Measurements from ENCODE around the gene CFAP74.

CFAP74 gene

GRCh38 chr1:2020310-2020655, 16.7 kb upstream of the CFAP74 start:
- DNase-seq = no peak

GRCh38 chr1:2019571-2020309, 16.2 kb upstream of the CFAP74 start:
- peak; percentile 12 for DNase-seq

GRCh38 chr1:2019172-2019543, 15.6 kb upstream of the CFAP74 start, which contains the start of gene GABRD:
Gene GABRD, plus strand, starts transcription at chr1:2019345. Its CDS starts 79 bp downstream, at chr1:2019424.
- DNase-seq = peak; percentile 26

- no peak for DNase-seq
These were observed 14.9 kb upstream of the CFAP74 start for GRCh38 chr1:2018217-2019171.

- no peak for DNase-seq
These were observed 12.5 kb upstream of the CFAP74 start for GRCh38 chr1:2016123-2016522.

- DNase-seq = no peak
These were observed 11.5 kb upstream of the CFAP74 start for GRCh38 chr1:2014741-2015735.

- DNase-seq = no peak
These were observed 10.6 kb upstream of the CFAP74 start for GRCh38 chr1:2014181-2014580.

- no peak for DNase-seq
These were observed 5.8 kb upstream of the CFAP74 start for GRCh38 chr1:2009101-2010053.

- DNase-seq = no peak
These were observed 1.3 kb upstream of the CFAP74 start for GRCh38 chr1:2004856-2005255.

- no peak for DNase-seq
These were observed 1.7 kb downstream of the CFAP74 start for GRCh38 chr1:2001773-2002411.

- DNase-seq = no peak
These were observed 2.7 kb downstream of the CFAP74 start for GRCh38 chr1:2000850-2001249.

- no peak for DNase-seq
These were observed 3.2 kb downstream of the CFAP74 start for GRCh38 chr1:2000432-2000831.

- DNase-seq = no peak
These were observed 6.0 kb downstream of the CFAP74 start for GRCh38 chr1:1997576-1997975.

- DNase-seq = no peak
These were observed 7.4 kb downstream of the CFAP74 start for GRCh38 chr1:1996207-1996651.

- no peak for DNase-seq
These were observed 9.1 kb downstream of the CFAP74 start for GRCh38 chr1:1994536-1994935.

- DNase-seq = no peak
These were observed 13.4 kb downstream of the CFAP74 start for GRCh38 chr1:1990222-1990621.

- DNase-seq = no peak
These were observed 13.8 kb downstream of the CFAP74 start for GRCh38 chr1:1989789-1990188.

GRCh38 chr1:1989102-1989542, 14.5 kb downstream of the CFAP74 start:
- DNase-seq = no peak

- no peak for DNase-seq
These were observed 15.3 kb downstream of the CFAP74 start for GRCh38 chr1:1988061-1988945.

GRCh38 chr1:1987142-1987510, 16.5 kb downstream of the CFAP74 start:
- DNase-seq = no peak

Measured in stimulated activated CD4-positive, alpha-beta T cell treated with anti-CD3 and anti-CD28 coated beads, Interleukin-4, amount 100 ng/mL, for 1 hour (primary cell).